ENCODE data around the gene TMEM81. TPM values are rescaled to one million over a fixed set of nuclear protein-coding genes. Genes with fewer than 3 reads are reported as not detected.

TMEM81 gene, protein sequence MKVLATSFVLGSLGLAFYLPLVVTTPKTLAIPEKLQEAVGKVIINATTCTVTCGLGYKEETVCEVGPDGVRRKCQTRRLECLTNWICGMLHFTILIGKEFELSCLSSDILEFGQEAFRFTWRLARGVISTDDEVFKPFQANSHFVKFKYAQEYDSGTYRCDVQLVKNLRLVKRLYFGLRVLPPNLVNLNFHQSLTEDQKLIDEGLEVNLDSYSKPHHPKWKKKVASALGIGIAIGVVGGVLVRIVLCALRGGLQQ
- total RNA-seq (1 to 10 TPM in 6 of 7 donors, under 1 TPM in 1; 0.92 to 4.2 (median 3.5) TPM), polyA plus RNA-seq (1 to 10 TPM; 2.0 to 2.1 TPM)
- long read RNA-seq, donor 1: 0 reads
- long read RNA-seq, donor 2, partial matches to known transcripts: 0 of 2 reads
- long read RNA-seq, donor 2, other reads (novel, unspliced or antisense): 0 of 2 reads
- long read RNA-seq, donor 3, partial matches to known transcripts: 0 of 1 reads
- long read RNA-seq, donor 3, other reads (novel, unspliced or antisense): 0 of 1 reads

GRCh38 chr1:205084360-205084759 lies at the start of gene TMEM81:
TSS of gene TMEM81 (minus strand) at chr1:205084460. CDS start at chr1:205084320, 140 bp downstream.
- no peak for DNase-seq
- Histone ChIP-seq H3K36me3 (no peaks in the 10 kb centered on the region), H3K27ac (no peak within 1 kb of the TSS)

DNA sequence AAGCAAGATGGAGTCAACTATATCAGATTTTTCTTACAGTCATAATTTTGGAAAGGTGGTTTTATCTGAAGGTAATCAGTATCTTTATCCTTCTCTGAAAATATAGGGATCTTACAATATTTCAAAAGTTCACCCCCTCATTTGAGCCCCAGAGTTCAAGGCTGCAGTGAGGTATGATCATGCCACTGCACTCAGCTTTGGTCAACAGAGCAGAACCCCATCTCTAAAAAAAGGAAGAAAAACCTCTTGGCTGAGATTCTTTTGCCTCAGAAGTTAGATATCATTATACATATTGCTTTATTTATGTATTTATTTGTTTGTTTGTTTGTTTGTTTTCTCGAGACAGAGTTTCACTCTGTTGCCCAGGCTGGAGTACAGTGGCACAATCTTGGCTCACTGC lies 49.0 kb upstream of the TMEM81 start:
- intact Hi-C loops (cut with DNase I): no loop called here
- H3K4me3 ChIP-seq: no peak overlapping the region
- no peaks in the 10 kb centered on the region for H3K27me3 ChIP-seq
- no peaks in the 10 kb centered on the region for H3K36me3 ChIP-seq
- no peaks in the 10 kb centered on the region for H3K9me3 ChIP-seq
- no peak overlapping the region for H3K27ac ChIP-seq
- TF ChIP-seq, protein P1, sequence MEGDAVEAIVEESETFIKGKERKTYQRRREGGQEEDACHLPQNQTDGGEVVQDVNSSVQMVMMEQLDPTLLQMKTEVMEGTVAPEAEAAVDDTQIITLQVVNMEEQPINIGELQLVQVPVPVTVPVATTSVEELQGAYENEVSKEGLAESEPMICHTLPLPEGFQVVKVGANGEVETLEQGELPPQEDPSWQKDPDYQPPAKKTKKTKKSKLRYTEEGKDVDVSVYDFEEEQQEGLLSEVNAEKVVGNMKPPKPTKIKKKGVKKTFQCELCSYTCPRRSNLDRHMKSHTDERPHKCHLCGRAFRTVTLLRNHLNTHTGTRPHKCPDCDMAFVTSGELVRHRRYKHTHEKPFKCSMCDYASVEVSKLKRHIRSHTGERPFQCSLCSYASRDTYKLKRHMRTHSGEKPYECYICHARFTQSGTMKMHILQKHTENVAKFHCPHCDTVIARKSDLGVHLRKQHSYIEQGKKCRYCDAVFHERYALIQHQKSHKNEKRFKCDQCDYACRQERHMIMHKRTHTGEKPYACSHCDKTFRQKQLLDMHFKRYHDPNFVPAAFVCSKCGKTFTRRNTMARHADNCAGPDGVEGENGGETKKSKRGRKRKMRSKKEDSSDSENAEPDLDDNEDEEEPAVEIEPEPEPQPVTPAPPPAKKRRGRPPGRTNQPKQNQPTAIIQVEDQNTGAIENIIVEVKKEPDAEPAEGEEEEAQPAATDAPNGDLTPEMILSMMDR (IDR thresholded peaks at IDR 0.05): no peak
- TF ChIP-seq EP300 (IDR thresholded peaks at IDR 0.05) (no peak), POLR2A (IDR thresholded peaks at IDR 0.05) (no peak)
- 44 to 74% (median 68%) methylated on average over 1 of the region's 1 CpG for WGBS, 3 donors
- DNase-seq: no peak
- H3K4me1 ChIP-seq (ENCODE audit: insufficient read depth): no peaks in the 10 kb centered on the region

More at GRCh38 chr1:205084360-205084759, at the start of gene TMEM81:
- H3K4me3 ChIP-seq: no peak within 1 kb of the TSS
- H3K27me3 ChIP-seq: no peaks in the 10 kb centered on the region
- 90 to 96% (median 94%) methylated on average over 2 of the region's 2 CpGs for WGBS, 3 donors
- TF ChIP-seq EP300 (IDR thresholded peaks at IDR 0.05) (no peak), POLR2A (IDR thresholded peaks at IDR 0.05) (no peak)
- TF ChIP-seq, protein P1 (IDR thresholded peaks at IDR 0.05): no peak
- H3K4me1 ChIP-seq (ENCODE audit: insufficient read depth): no peaks in the 10 kb centered on the region
- no peaks in the 10 kb centered on the region for H3K9me3 ChIP-seq
- intact Hi-C loops (cut with DNase I): no loop called here

DNA sequence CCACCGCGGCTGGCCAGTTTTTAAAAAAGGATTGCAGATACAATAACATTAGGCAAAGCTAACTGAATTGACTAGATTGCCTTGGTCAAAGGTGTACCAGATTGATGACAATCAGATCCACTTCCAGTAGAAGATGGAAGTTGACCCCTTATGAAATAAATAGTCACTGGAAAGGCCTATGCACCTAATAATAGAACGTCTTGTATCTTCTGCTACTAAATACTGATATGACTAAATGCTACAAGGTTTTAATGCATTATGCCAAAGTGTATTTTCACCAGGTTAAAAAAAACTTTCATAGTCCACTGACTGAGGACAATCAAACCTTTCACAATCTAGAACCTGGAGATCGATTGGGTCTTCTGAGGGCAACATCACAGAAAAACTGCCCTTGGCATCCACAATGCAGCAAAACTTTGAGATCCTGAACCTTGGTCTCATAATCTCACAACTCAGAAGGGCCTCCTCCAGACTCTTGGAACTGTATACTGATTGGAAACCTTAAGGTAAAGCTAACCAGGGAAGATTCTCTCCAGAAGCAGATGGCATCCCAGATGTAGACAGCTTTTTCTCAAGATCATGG lies 45.3 kb upstream of the TMEM81 start:
- WGBS, 3 donors: 77 to 86% (median 79%) methylated on average over 4 of the region's 4 CpGs
- no peaks in the 10 kb centered on the region for H3K27me3 ChIP-seq
- no peaks in the 10 kb centered on the region for H3K36me3 ChIP-seq
- no peaks in the 10 kb centered on the region for H3K4me1 ChIP-seq (ENCODE audit: insufficient read depth)
- intact Hi-C loops (cut with DNase I): loop anchor here in 1 of 4 donors (10.0 kb wide), 1 partner anchor 125 kb away; no protein-coding TSS in a partner anchor
- DNase-seq: no peak
- no peak overlapping the region for H3K4me3 ChIP-seq
- H3K27ac ChIP-seq: no peak overlapping the region
- TF ChIP-seq EP300 (IDR thresholded peaks at IDR 0.05): no peak
- TF ChIP-seq, protein P1 (IDR thresholded peaks at IDR 0.05): no peak
- H3K9me3 ChIP-seq: no peaks in the 10 kb centered on the region

DNA sequence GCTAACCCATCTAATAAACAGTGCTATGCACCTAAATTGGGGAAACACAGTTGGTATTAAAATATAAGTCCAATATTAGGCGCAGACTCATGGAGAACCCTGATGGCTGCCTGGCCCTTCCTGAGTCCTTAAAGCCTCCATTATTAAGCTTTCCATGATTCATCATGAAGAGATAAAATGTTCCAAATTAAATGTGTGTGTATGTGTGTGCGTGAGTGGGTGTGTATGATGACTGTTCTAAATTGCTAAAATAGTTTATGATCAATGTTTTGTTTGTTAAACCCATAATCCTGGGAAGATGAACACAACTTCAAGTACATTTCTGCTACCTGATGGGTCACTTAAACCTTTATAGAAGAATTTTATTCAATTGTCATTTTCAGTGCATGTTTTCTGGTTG lies 43.8 kb upstream of the TMEM81 start:
- WGBS, 3 donors: 87 to 92% (median 90%) methylated on average over 2 of the region's 2 CpGs
- intact Hi-C loops (cut with DNase I): loop anchor here in 1 of 4 donors (10.0 kb wide), 1 partner anchor 127 kb away; no protein-coding TSS in a partner anchor
- DNase-seq: no peak

More for the DNA sequence above, 43.8 kb upstream of the TMEM81 start:
- no peaks in the 10 kb centered on the region for H3K36me3 ChIP-seq
- no peaks in the 10 kb centered on the region for H3K9me3 ChIP-seq
- no peak overlapping the region for H3K4me3 ChIP-seq
- no peak for TF ChIP-seq EP300 (IDR thresholded peaks at IDR 0.05)
- TF ChIP-seq, protein P1 (IDR thresholded peaks at IDR 0.05): no peak
- no peak for TF ChIP-seq POLR2A (IDR thresholded peaks at IDR 0.05)
- H3K4me1 ChIP-seq (ENCODE audit: insufficient read depth): no peaks in the 10 kb centered on the region
- no peak overlapping the region for H3K27ac ChIP-seq
- H3K27me3 ChIP-seq: no peaks in the 10 kb centered on the region
